Ammon's horn (tissue), 1 donor: ENCODE measurements around the gene CYP2J2.
"Not testable (repeated sequence)": the region's sequence is repeated elsewhere in the genome, so short reads cannot be mapped to it uniquely, and the experiment has no call there.

Experiments
- DNase-seq: peaks from one replicate; pipeline ENCODE4 v3.0.0-alpha.2; 2016; ENCODE audit warnings: low spot score

Gene CYP2J2

GRCh38 chr1:59926381-59927123 is at the start of gene CYP2J2:
Gene CYP2J2 (minus strand): TSS chr1:59926773. CDS start chr1:59926746, 27 bp downstream.
- DNase-seq: peak; percentile 89

DNA sequence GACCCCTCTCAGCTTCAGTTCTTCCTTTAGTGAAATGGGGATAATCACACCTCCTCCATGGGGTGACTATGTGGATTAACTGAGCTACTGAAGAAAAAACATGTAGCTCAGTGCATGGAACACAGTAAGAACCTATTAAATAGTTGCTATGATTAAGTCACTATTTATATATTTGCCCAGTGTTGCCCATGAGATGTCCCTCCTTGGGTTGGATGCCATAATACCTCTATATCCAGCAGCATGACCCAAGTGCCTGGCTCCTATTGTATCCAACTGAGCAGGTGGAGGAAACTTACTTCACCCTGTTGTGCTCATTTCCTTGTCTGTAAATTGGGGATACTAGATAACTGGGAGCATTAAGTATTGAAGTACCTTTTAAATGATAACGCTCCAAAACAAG is 47.1 kb upstream of the CYP2J2 start:
- DNase-seq: no peak

DNA sequence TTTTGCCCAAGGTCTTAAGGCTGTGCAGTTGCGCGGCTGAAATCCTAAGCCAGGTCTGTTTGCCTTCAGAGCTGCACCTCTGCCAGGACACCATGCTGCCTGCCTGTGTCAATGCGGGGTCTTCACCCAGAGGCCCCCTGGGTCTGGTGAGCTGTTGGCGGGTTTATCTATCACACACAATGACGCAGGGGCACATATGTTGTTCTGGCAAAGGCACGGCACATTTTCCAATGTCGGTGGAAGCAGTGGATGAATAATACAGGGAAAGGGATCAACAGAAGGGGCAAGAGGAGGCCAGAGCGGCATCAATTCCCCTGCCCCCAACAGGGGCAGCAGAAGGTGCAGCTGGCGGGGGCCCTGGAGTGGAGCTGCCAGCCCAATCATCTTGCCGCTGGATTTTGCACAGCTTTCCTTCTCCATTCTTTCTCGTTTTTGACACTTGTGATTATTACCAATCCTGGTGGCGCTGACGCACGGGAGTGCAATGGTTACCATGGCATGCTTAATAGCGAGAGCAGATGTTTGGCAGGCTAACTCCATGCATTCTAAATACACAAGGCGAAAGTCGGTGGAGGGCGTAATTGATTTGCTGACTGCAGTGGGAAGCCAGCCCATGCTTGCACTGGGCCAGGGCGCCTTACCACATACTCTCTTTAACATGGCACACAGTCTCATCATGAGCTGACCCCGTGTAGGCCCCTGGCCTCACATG is 45.8 kb upstream of the CYP2J2 start:
- DNase-seq: peak; percentile 67

DNA sequence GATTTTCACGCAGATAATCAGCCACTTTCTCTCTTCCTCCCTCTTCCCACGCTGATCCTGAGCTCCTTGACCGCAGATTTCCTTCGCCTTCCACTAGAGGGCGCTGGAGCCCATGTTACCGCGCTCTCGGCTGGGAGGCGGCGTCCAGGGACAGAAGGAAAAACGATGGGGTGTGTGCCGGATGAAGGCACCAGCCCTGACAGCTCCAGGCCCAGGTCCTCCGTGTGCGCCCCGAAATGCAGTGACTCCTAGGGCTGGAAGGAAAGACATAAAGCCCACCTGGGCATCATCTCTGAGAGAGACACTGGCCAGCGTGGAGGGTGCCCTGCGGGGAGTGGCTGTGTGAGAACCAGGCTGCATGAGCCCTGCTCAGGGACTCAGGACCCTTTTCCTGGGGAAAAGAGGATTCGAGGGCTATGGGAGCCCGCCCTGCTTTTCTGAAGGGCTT is 44.9 kb upstream of the CYP2J2 start:
- peak; percentile 86 for DNase-seq

GRCh38 chr1:59969542-59970175 is 43.1 kb upstream of the CYP2J2 start:
- not testable (repeated sequence) for DNase-seq

- not testable (repeated sequence) for DNase-seq
Observed at GRCh38 chr1:59968746-59969145, 42.2 kb upstream of the CYP2J2 start.

DNA sequence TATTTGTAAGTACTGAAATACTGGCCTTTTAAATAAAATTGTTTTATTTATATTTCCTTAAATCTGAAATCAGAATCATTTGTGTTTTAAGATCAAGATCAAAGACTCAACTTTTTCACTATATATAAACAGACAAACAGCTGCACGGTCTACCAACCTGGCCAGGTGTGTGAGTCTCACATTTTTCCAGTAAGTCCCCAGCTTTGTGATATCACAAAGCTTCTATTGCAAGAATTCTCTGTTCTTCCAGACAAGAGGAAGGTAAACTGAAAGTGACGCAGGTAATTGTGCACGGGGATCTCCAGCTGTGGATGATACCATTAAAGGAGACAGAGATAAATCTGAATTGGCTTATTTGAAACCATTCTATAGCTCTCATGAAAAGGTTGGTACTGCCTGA is 41.2 kb upstream of the CYP2J2 start:
- DNase-seq: no peak

DNA sequence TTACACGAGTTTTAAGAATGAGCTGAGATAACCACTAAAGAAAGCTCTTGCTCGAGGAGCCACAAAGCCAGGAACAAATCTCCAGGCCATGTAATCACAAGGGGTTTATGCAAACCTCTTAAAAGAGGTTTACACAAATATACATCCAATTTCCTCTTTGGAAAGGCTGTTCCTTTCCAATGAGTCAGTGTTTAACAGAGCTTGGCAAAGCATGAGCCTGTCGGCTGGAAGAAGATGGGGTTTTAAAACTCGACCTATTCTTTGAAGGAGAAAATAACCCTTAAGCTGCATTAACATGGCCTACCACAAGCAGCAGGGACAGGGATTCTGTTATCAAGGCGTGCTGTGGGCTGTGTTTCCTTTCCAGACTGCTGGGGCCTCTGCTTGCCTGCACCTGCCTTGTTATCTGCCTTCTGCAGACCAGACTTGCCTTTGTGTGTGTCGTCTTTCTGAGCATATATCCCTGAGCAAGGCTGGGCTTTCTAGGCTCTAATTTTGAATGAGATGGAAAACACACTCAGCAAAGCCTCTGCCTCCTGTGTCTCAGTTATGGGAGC is 40.6 kb upstream of the CYP2J2 start:
- no peak for DNase-seq

GRCh38 chr1:59952065-59952464 is 25.5 kb upstream of the CYP2J2 start:
- no peak for DNase-seq

GRCh38 chr1:59949648-59950047 is 23.1 kb upstream of the CYP2J2 start:
- no peak for DNase-seq

DNA sequence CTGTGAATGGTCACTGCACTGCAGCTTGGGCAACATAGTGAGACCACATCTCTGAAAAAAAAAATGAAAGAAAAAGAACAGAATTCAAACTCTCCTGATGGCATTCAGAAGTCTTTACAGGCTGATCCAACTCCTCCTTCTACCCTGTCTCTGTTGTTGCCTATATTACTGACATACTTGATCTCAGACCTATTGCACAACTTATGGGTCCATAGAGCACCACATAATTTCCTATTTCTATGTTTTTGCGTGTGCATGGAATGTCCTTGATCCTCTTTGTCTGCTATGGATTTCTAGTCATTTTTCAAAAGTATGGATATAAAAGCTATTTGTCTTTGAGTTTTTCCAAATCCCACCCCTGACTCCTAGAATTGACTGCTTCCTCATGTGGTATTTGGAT is 22.4 kb upstream of the CYP2J2 start:
- no peak for DNase-seq

GRCh38 chr1:59947047-59947938 is 20.7 kb upstream of the CYP2J2 start:
- DNase-seq: peak; percentile 90

DNA sequence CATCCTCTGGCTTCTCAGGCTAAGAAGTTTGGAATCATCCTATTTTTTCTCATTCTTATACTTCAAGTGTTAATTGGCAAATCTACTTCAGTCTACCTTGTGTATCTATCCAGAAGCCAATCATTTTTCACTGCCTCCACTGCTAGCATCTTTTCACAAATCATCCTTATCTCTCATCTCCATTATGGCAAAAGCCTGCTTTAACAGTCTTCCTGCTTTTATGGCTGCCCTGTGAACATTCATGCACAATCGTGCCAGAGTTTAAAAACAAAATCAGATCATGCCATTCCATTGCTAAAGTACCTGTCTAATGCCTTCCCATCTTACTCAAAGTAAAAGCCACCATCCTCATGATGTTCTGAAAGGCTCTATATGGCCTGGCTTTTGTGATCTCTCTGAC is 19.2 kb upstream of the CYP2J2 start:
- no peak for DNase-seq

DNA sequence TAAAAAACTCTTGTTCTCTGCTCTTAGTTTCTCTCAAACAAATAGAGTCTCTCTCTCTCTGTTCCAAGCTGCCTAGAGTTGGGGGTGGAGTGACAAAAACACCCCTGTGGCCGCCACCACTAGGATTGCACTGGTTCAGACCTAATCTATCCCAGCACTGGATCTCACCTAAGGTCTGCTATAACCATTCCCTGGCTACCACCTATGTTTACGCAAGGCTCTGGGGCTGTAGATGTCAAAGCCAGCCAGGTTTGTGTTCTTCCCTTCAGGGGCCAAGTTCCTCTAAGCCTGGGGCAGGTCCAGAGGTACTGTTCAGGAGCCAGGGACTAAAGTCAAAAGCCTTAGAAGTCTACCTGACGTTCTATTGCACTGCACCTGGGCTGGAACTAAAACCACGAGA is 12.8 kb upstream of the CYP2J2 start:
- DNase-seq: no peak

- no peak for DNase-seq
Observed at GRCh38 chr1:59937636-59938210, 11.2 kb upstream of the CYP2J2 start.

DNA sequence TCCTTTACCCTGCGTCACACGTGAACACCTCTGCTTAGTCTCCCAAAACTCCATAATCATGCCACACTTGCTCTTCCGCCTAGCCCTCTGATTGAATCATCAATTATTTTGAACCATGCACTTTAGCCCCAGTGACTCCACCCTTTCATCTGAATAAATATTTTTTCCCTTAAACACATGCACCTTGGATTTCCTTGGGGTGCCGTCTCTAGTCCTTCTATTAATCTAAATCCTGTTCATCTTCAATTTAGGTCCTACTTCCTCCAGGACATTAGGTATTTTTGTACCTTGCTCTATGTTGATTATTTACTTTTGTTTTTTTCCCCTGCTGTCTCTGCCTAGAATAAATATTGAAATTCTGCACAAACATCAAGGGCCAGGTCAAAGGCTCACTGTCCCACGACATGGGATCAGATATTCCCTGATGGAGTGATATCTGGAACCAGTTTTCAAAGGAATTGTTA is 9.8 kb upstream of the CYP2J2 start:
- DNase-seq: no peak

DNA sequence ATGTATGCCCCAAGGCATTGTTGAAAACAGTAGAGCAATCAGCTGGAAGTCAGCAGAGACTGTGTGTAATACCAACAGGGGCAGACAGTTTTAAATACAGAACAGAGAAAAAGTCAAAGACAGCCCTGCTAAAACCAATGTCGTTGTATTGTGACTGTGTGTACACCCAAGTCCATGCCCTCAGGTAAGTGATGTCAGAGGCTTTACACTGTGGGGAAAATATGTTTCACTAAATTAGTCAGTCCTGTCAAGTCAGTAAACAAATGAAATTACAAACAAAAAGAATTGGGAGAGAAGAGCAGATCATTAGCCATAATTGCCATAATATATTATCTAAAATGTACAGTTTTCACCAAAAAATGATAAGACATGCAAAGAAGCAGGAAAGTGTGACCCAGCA is 2.4 kb upstream of the CYP2J2 start:
- no peak for DNase-seq

DNA sequence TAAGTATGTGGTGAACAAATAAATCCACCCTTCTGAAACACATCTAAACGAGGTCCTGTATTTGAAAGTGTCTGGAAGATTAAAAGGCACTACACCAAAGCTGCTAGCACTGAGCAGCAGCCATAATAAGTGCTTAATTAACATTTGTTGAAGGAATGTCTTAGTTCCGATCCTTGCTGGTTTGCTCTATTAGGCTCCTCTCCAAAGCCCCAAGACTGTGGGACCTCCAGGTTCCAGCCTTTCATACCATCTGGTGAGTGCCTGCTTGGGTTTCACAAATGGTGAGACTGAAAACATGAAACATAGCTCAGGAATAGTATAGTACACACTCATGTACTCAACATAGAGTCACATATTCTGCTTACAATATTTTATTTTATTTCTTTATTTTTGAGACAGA is 640 bp upstream of the CYP2J2 start:
- DNase-seq: no peak

DNA sequence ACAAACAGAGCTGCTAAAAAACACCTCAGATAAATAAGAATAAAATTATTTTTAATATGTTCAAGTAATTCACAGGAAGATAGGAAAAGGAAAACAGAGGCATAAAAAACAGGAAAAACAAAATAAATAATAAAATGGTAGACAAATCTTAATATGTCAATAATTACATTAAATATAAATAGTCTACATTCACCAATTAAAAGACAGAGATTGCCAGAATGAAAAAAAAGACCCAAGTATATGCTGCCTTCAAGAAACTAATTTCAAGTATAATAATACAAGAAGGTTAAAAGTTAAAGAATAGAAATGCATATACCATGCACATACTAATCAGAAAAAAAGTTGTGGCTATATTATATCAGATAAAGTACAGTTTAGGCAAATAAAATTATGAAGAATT is 1.9 kb downstream of the CYP2J2 start:
- DNase-seq: no peak

GRCh38 chr1:59921258-59921899 is 5.2 kb downstream of the CYP2J2 start:
- not testable (repeated sequence) for DNase-seq

- DNase-seq: no peak
Observed at GRCh38 chr1:59919746-59920145, 6.8 kb downstream of the CYP2J2 start.
